HepG2 (cell line): Measurements from ENCODE around the gene NDUFA5.

Experiments
- CREB1 ChIP-seq, 2 experiments: fragments of 450-650 bp in 1 of 2; IDR thresholded peaks; 2 replicates each; pipeline ENCODE4 v1.6.1; 2016 to 2017; ENCODE audit warnings: control low read depth in 1 of 2, mild to moderate bottlenecking in 1 of 2, missing compliant biosample characterization in 1 of 2, missing genetic modification characterization in 1 of 2
- CREB3 ChIP-seq: sonication (generic); formaldehyde crosslinking; IDR thresholded peaks from 2 replicates; pipeline ENCODE4 v1.5.0; 2020; ENCODE audit warnings: missing genetic modification reagents
- CREM ChIP-seq, 2 experiments: sonication (generic) in 1 of 2; formaldehyde crosslinking in 1 of 2; IDR thresholded peaks; 2 replicates each; pipeline versions ENCODE4 v1.4.0 to v1.6.1; 2016 to 2020; ENCODE audit warnings: antibody characterized with exemption in 1 of 2, mild to moderate bottlenecking in 1 of 2, missing genetic modification reagents in 1 of 2
- CTCF ChIP-seq: sonication (generic); formaldehyde crosslinking; IDR thresholded peaks from 2 replicates; pipeline ENCODE4 v1.5.0; 2020; ENCODE audit warnings: mild to moderate bottlenecking, missing genetic modification reagents, moderate library complexity
- ELK4 ChIP-seq: sonication (generic); formaldehyde crosslinking; IDR thresholded peaks from 2 replicates; pipeline ENCODE4 v1.9.0; 2021; ENCODE audit warnings: missing genetic modification reagents, borderline replicate concordance
- EZH2 ChIP-seq: conservative IDR thresholded peaks from 2 replicates; pipeline ENCODE4 v1.6.1; 2012; ENCODE audit warnings: mild to moderate bottlenecking, low read depth, low read length, moderate library complexity
- HNF4G ChIP-seq, 2 experiments: sonication (generic) in 1 of 2; formaldehyde crosslinking in 1 of 2; IDR thresholded peaks; 2 replicates each; pipeline versions ENCODE4 v1.4.0 to v1.6.1; 2011 to 2020; ENCODE audit warnings: borderline replicate concordance in 2 of 2, low read depth in 2 of 2, mild to moderate bottlenecking in 2 of 2, low read length in 1 of 2, missing genetic modification reagents in 1 of 2, moderate library complexity in 1 of 2
- MEF2D ChIP-seq: sonication (generic); formaldehyde crosslinking; IDR thresholded peaks from 2 replicates; pipeline ENCODE4 v1.5.1; 2020; ENCODE audit warnings: mild to moderate bottlenecking, missing genetic modification reagents
- POLR2A ChIP-seq, 2 experiments: IDR thresholded peaks; 2 replicates each; pipeline ENCODE4 v1.6.1; 2011; ENCODE audit warnings: low read depth in 2 of 2, low read length in 2 of 2, mild to moderate bottlenecking in 1 of 2, moderate library complexity in 1 of 2; ENCODE audit not compliant: insufficient read depth in 1 of 2
- REL ChIP-seq: sonication (generic); formaldehyde crosslinking; conservative IDR thresholded peaks from 2 replicates; pipeline ENCODE4 v1.8.0; 2022; ENCODE audit warnings: mild to moderate bottlenecking, missing genetic modification reagents, moderate library complexity
- RFX1 ChIP-seq: fragments of 450-650 bp; IDR thresholded peaks from 2 replicates; pipeline ENCODE4 v1.6.1; 2017
- RNF2 ChIP-seq: fragments of 450-650 bp; conservative IDR thresholded peaks from 2 replicates; pipeline ENCODE4 v1.6.1; 2016; ENCODE audit warnings: low read depth
- ZNF335 ChIP-seq: sonication (generic); formaldehyde crosslinking; IDR thresholded peaks from 2 replicates; pipeline ENCODE4 v1.4.0; 2020; ENCODE audit warnings: missing genetic modification reagents
- ZNF800 ChIP-seq: sonication (generic); formaldehyde crosslinking; IDR thresholded peaks from 2 replicates; pipeline ENCODE4 v1.4.0; 2020; ENCODE audit warnings: missing genetic modification reagents

- TF ChIP-seq EZH2: no peak
- TF ChIP-seq ZNF335 (CRISPR knock-in tag): no peak
- no peak for TF ChIP-seq HNF4G (IDR thresholded peaks at IDR 0.05; ENCODE audit: borderline replicate concordance, low read depth, low read length)
- no peak for TF ChIP-seq HNF4G (CRISPR knock-in tag; IDR thresholded peaks at IDR 0.05; ENCODE audit: borderline replicate concordance, low read depth)
- TF ChIP-seq ZNF800 (CRISPR knock-in tag): no peak
- no peak for TF ChIP-seq CREM (IDR thresholded peaks at IDR 0.05)
- no peak for TF ChIP-seq CREM (CRISPR knock-in tag; IDR thresholded peaks at IDR 0.05)
- TF ChIP-seq RFX1: no peak
- TF ChIP-seq POLR2A (IDR thresholded peaks at IDR 0.05; ENCODE audit: insufficient read depth in 1 of 2, low read depth in 2 of 2, low read length in 2 of 2): no peak
- no peak for TF ChIP-seq REL (CRISPR knock-in tag)
- no peak for TF ChIP-seq CTCF (CRISPR knock-in tag)
- TF ChIP-seq MEF2D (CRISPR knock-in tag): no peak
- TF ChIP-seq CREB3 (CRISPR knock-in tag): no peak
- no peak for TF ChIP-seq ELK4 (CRISPR knock-in tag)
- no peak for TF ChIP-seq RNF2
- no peak for TF ChIP-seq CREB1 (IDR thresholded peaks at IDR 0.05)
- no peak for TF ChIP-seq CREB1 (CRISPR knock-in tag; IDR thresholded peaks at IDR 0.05)
Observed at GRCh38 chr7:123539871-123540270, 17.7 kb downstream of the NDUFA5 start.
